ENCODE measurements around the gene MRPS9.

The MRPS9 gene

GRCh38 chr2:105113616-105114291 is 75.9 kb downstream of the MRPS9 start:
- no peak overlapping the region for H3K27ac ChIP-seq
- H3K36me3 ChIP-seq, result no peaks in the 10 kb centered on the region
- TF ChIP-seq Cebpa-rat (IDR thresholded peaks at IDR 0.05), result no peak
- H3K27me3 ChIP-seq, result no peaks in the 10 kb centered on the region
- H4K20me1 ChIP-seq, result no peaks in the 10 kb centered on the region
- no peak overlapping the region for H3K4me3 ChIP-seq
- H3K4me2 ChIP-seq, result no peak overlapping the region
- no peak overlapping the region for H3K9ac ChIP-seq
- H3K9me3 ChIP-seq, result no peaks in the 10 kb centered on the region
- no peaks in the 10 kb centered on the region for H3K4me1 ChIP-seq

GRCh38 chr2:105114551-105114950 is 76.7 kb downstream of the MRPS9 start:
- H3K9ac ChIP-seq, result no peak overlapping the region
- H3K4me2 ChIP-seq, result no peak overlapping the region
- no peaks in the 10 kb centered on the region for H3K27me3 ChIP-seq
- TF ChIP-seq Cebpa-rat (IDR thresholded peaks at IDR 0.05), result no peak
- no peaks in the 10 kb centered on the region for H3K9me3 ChIP-seq
- no peaks in the 10 kb centered on the region for H3K4me1 ChIP-seq
- no peak overlapping the region for H3K27ac ChIP-seq
- no peaks in the 10 kb centered on the region for H4K20me1 ChIP-seq
- H3K4me3 ChIP-seq, result no peak overlapping the region
- no peaks in the 10 kb centered on the region for H3K36me3 ChIP-seq

- H3K4me3 ChIP-seq, result no peak overlapping the region
- H3K9me3 ChIP-seq, result no peaks in the 10 kb centered on the region
- H3K9ac ChIP-seq, result no peak overlapping the region
- no peak for TF ChIP-seq Cebpa-rat (IDR thresholded peaks at IDR 0.05)
- H3K36me3 ChIP-seq, result no peaks in the 10 kb centered on the region
- H3K4me1 ChIP-seq, result no peaks in the 10 kb centered on the region
- no peaks in the 10 kb centered on the region for H3K27me3 ChIP-seq
- H3K4me2 ChIP-seq, result no peak overlapping the region
- no peak overlapping the region for H3K27ac ChIP-seq
- H4K20me1 ChIP-seq, result no peaks in the 10 kb centered on the region
Measured at GRCh38 chr2:105116348-105116747, 78.5 kb downstream of the MRPS9 start.

GRCh38 chr2:105117565-105117964 is 79.7 kb downstream of the MRPS9 start:
- H3K4me3 ChIP-seq, result no peak overlapping the region
- H3K36me3 ChIP-seq, result no peaks in the 10 kb centered on the region
- H3K27ac ChIP-seq, result no peak overlapping the region
- H3K9ac ChIP-seq, result no peak overlapping the region
- H4K20me1 ChIP-seq, result no peaks in the 10 kb centered on the region
- H3K27me3 ChIP-seq, result no peaks in the 10 kb centered on the region
- H3K9me3 ChIP-seq, result no peaks in the 10 kb centered on the region
- no peak overlapping the region for H3K4me2 ChIP-seq
- no peak for TF ChIP-seq Cebpa-rat (IDR thresholded peaks at IDR 0.05)
- no peaks in the 10 kb centered on the region for H3K4me1 ChIP-seq

GRCh38 chr2:105118960-105119359 is 81.1 kb downstream of the MRPS9 start:
- TF ChIP-seq Cebpa-rat (IDR thresholded peaks at IDR 0.05), result no peak
- no peaks in the 10 kb centered on the region for H3K36me3 ChIP-seq
- H3K4me3 ChIP-seq, result no peak overlapping the region
- no peak overlapping the region for H3K27ac ChIP-seq
- no peak overlapping the region for H3K4me2 ChIP-seq
- H3K9ac ChIP-seq, result no peak overlapping the region
- H3K27me3 ChIP-seq, result no peaks in the 10 kb centered on the region
- H4K20me1 ChIP-seq, result no peaks in the 10 kb centered on the region
- H3K4me1 ChIP-seq, result no peaks in the 10 kb centered on the region
- no peaks in the 10 kb centered on the region for H3K9me3 ChIP-seq

GRCh38 chr2:105121434-105121833 is 83.6 kb downstream of the MRPS9 start:
- H3K36me3 ChIP-seq, result no peaks in the 10 kb centered on the region
- TF ChIP-seq Cebpa-rat (IDR thresholded peaks at IDR 0.05), result no peak
- H3K9me3 ChIP-seq, result no peaks in the 10 kb centered on the region
- H3K9ac ChIP-seq, result no peak overlapping the region
- H3K27ac ChIP-seq, result no peak overlapping the region
- H4K20me1 ChIP-seq, result no peaks in the 10 kb centered on the region
- H3K4me2 ChIP-seq, result no peak overlapping the region
- no peaks in the 10 kb centered on the region for H3K4me1 ChIP-seq
- H3K27me3 ChIP-seq, result no peaks in the 10 kb centered on the region
- H3K4me3 ChIP-seq, result no peak overlapping the region

- Histone ChIP-seq H3K9ac (no peak overlapping the region), H3K27ac (no peak overlapping the region), H3K4me2 (no peak overlapping the region), H4K20me1 (no peaks in the 10 kb centered on the region), H3K36me3 (no peaks in the 10 kb centered on the region), H3K4me1 (no peaks in the 10 kb centered on the region), H3K27me3 (no peaks in the 10 kb centered on the region), H3K9me3 (no peaks in the 10 kb centered on the region; the same call in 1 of the 2 replicates), H3K4me3 (no peak overlapping the region)
- no peak for TF ChIP-seq Cebpa-rat (IDR thresholded peaks at IDR 0.05)
Measured at GRCh38 chr2:105125428-105125827, 87.6 kb downstream of the MRPS9 start.

DNA sequence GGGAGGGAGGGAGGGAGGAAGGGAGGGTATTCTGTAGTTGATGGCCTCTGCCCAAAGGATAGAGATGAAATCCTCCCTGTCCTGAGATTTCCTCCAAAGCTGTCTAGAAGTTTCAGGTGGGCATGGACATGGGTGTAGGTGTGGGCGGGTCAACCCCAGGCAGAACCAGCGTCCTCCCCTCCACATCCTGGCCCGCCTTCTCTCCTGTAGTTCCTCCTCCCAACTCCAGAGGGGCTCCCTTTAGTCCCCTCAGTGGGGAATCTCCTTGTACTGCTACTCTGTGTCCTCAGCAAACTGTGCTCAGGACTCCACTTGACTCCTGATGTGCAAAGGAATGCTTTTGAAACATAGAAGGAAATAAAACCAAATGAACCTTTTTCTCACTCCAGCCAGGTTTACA is 88.1 kb downstream of the MRPS9 start:
- Histone ChIP-seq H4K20me1 (no peaks in the 10 kb centered on the region), H3K27me3 (no peaks in the 10 kb centered on the region), H3K36me3 (no peaks in the 10 kb centered on the region), H3K9ac (no peak overlapping the region), H3K4me1 (no peaks in the 10 kb centered on the region), H3K9me3 (no peaks in the 10 kb centered on the region; the same call in 1 of the 2 replicates), H3K27ac (no peak overlapping the region), H3K4me3 (no peak overlapping the region), H3K4me2 (no peak overlapping the region)
- no peak for TF ChIP-seq Cebpa-rat (IDR thresholded peaks at IDR 0.05)

DNA sequence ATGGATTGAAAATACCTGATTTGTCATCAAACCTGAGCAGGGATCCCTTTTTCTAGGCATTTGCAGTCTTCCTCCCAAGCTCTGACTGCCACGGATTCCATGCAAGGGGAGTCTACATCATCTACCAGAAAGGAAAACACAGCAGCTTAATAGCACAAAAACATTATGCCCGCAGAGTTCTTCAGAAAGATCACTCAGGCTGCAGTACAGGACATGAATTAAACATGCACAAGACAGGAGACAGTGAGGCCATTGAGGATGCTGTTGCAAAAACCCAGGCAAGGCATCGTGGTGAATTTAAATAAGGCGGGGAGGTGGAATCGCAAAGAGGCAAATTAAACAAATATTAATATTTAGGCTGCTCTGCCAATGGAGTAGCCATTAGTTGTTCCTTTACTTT is 88.5 kb downstream of the MRPS9 start:
- Histone ChIP-seq H3K27me3 (no peaks in the 10 kb centered on the region), H3K36me3 (no peaks in the 10 kb centered on the region), H4K20me1 (no peaks in the 10 kb centered on the region), H3K27ac (no peak overlapping the region), H3K4me3 (no peak overlapping the region), H3K9me3 (no peaks in the 10 kb centered on the region; the same call in 1 of the 2 replicates), H3K4me1 (no peaks in the 10 kb centered on the region), H3K4me2 (no peak overlapping the region), H3K9ac (no peak overlapping the region)
- TF ChIP-seq Cebpa-rat (IDR thresholded peaks at IDR 0.05), result no peak

DNA sequence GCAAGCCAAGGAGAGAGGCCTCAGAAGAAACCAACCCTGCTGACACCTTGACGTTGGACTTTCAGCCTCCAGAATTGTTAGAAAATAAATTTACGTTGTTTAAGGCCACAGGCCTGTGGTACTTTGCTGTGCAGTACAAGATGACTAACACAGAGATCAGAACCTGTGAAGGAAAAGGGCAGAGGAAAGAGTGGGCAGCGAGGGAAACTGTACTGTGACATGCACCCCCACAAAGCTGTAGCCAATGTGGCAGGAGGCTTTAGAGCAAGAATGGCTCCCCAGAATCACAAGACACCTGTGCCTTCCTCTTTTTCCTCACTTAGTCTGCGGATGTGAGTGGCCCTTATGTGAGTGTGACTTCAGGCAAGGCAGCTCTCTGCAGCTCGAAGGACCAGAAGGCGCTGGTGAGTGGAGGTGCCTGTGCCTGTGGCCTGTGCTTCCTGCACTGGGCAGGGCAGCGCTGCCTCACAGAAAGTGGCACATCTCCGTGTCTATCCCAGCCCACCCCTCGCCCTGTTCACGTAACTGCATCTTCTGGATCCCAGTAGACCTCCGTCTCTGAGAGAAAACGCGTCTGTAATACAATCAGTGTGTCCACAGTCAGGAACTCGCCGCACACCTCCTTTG is 89.5 kb downstream of the MRPS9 start:
- H4K20me1 ChIP-seq, result no peaks in the 10 kb centered on the region
- H3K36me3 ChIP-seq, result no peaks in the 10 kb centered on the region
- no peak overlapping the region for H3K27ac ChIP-seq
- no peaks in the 10 kb centered on the region for H3K4me1 ChIP-seq
- no peaks in the 10 kb centered on the region for H3K27me3 ChIP-seq
- H3K4me3 ChIP-seq, result no peak overlapping the region
- no peak overlapping the region for H3K4me2 ChIP-seq
- no peaks in the 10 kb centered on the region; the same call in 1 of the 2 replicates for H3K9me3 ChIP-seq
- no peak for TF ChIP-seq Cebpa-rat (IDR thresholded peaks at IDR 0.05)
- H3K9ac ChIP-seq, result no peak overlapping the region

Data from BLaER1 (cell line).